ENCODE results near the gene DNAH11.
A peak's percentile ranks its signal among the peaks of the same experiment; 100 is the strongest.
"Not testable (repeated sequence)": the region's sequence is repeated elsewhere in the genome, so short reads cannot be mapped to it uniquely, and the experiment has no call there.

Gene DNAH11

GRCh38 chr7:21926448-21926847 lies 383.6 kb downstream of the DNAH11 start:
- TF ChIP-seq CTCF (IDR thresholded peaks at IDR 0.05; ENCODE audit: extremely low read depth, insufficient read depth, missing control alignments): no peak
- in situ Hi-C loops (cut with MboI; ENCODE audit: low pct_unique_long_range_greater_than_20kb, low sequenced_read_pairs, unreplicated experiment): no loop called here

GRCh38 chr7:21927693-21928092 lies 384.9 kb downstream of the DNAH11 start:
- in situ Hi-C loops (cut with MboI; ENCODE audit: low pct_unique_long_range_greater_than_20kb, low sequenced_read_pairs, unreplicated experiment): no loop called here
- TF ChIP-seq CTCF (IDR thresholded peaks at IDR 0.05; ENCODE audit: extremely low read depth, insufficient read depth, missing control alignments): no peak

More at GRCh38 chr7:21926448-21926847, 383.6 kb downstream of the DNAH11 start:
- DNase-seq (ENCODE audit: low spot score): no peak

GRCh38 chr7:21933293-21933692 lies 390.5 kb downstream of the DNAH11 start:
- in situ Hi-C loops (cut with MboI; ENCODE audit: low pct_unique_long_range_greater_than_20kb, low sequenced_read_pairs, unreplicated experiment): not testable (repeated sequence)

More at GRCh38 chr7:21927693-21928092, 384.9 kb downstream of the DNAH11 start:
- DNase-seq (ENCODE audit: low spot score): no peak

GRCh38 chr7:21934808-21935207 lies 392.0 kb downstream of the DNAH11 start:
- TF ChIP-seq CTCF (IDR thresholded peaks at IDR 0.05; ENCODE audit: extremely low read depth, insufficient read depth, missing control alignments): no peak
- DNase-seq (ENCODE audit: low spot score): no peak
- in situ Hi-C loops (cut with MboI; ENCODE audit: low pct_unique_long_range_greater_than_20kb, low sequenced_read_pairs, unreplicated experiment): no loop called here

More at GRCh38 chr7:21933293-21933692, 390.5 kb downstream of the DNAH11 start:
- DNase-seq (ENCODE audit: low spot score): not testable (repeated sequence)

GRCh38 chr7:21938463-21938862 lies 395.6 kb downstream of the DNAH11 start:
- in situ Hi-C loops (cut with MboI; ENCODE audit: low pct_unique_long_range_greater_than_20kb, low sequenced_read_pairs, unreplicated experiment): no loop called here
- no peak for DNase-seq (ENCODE audit: low spot score)
- TF ChIP-seq CTCF (IDR thresholded peaks at IDR 0.05; ENCODE audit: extremely low read depth, insufficient read depth, missing control alignments): no peak

- peak; percentile 62 for DNase-seq (ENCODE audit: low spot score)
- in situ Hi-C loops (cut with MboI; ENCODE audit: low pct_unique_long_range_greater_than_20kb, low sequenced_read_pairs, unreplicated experiment): no loop called here
- no peak for TF ChIP-seq CTCF (IDR thresholded peaks at IDR 0.05; ENCODE audit: extremely low read depth, insufficient read depth, missing control alignments)
Measured at GRCh38 chr7:21939136-21939857, 396.5 kb downstream of the DNAH11 start.

- DNase-seq (ENCODE audit: low spot score): peak; percentile 80
- no peak for TF ChIP-seq CTCF (IDR thresholded peaks at IDR 0.05; ENCODE audit: extremely low read depth, insufficient read depth, missing control alignments)
- in situ Hi-C loops (cut with MboI; ENCODE audit: low pct_unique_long_range_greater_than_20kb, low sequenced_read_pairs, unreplicated experiment): no loop called here
Measured at GRCh38 chr7:21939858-21940372, 397.1 kb downstream of the DNAH11 start.

All from GM13977 (cell line).